A549 (cell line): ENCODE data around the gene LINGO4.

Experiments used
- CTCF ChIP-seq: fragments of >200 bp; sonication (Bioruptor Twin); formaldehyde crosslinking; IDR thresholded peaks from 3 replicates; pipeline ENCODE4 v1.5.1; 2016
- EP300 ChIP-seq, 2 experiments: fragments of >200 bp; sonication (Bioruptor Twin); formaldehyde crosslinking; IDR thresholded peaks; 2 replicates in 1 of 2; 3 replicates in 1 of 2; pipeline ENCODE4 v1.6.1; 2016 to 2017
- MAZ ChIP-seq: fragments of 150-350 bp; IDR thresholded peaks from 2 replicates; pipeline ENCODE4 v1.6.1; 2014; ENCODE audit warnings: antibody characterized with exemption, low read depth, low read length, borderline replicate concordance

- TF ChIP-seq EP300 (IDR thresholded peaks at IDR 0.05) (no peak), MAZ (no peak), CTCF (no peak)
Observed at GRCh38 chr1:151807766-151808165, 2.5 kb upstream of the LINGO4 start.
